Endodermal cell (in vitro differentiated cells): ENCODE measurements around the gene SCPEP1. TPM values are rescaled to one million over a fixed set of nuclear protein-coding genes. Genes with fewer than 3 reads are reported as not detected.
A peak's percentile ranks its signal among the peaks of the same experiment; 100 is the strongest.

Experiments
- DNase-seq: peaks from one replicate; pipeline ENCODE4 v3.0.0-alpha.2; 2017
- H3K27ac ChIP-seq: 2 replicates; pipeline ENCODE4 v1.5.1; 2013; ENCODE audit warnings: mild to moderate bottlenecking, low read depth, low read length, moderate library complexity
- H3K27me3 ChIP-seq: 2 replicates; pipeline ENCODE4 v1.6.1; 2013; ENCODE audit warnings: mild to moderate bottlenecking, low read length, moderate library complexity; ENCODE audit not compliant: insufficient read depth, control insufficient read depth, poor library complexity, severe bottlenecking
- H3K36me3 ChIP-seq: 2 replicates; pipeline ENCODE4 v1.7.0; 2013; ENCODE audit warnings: mild to moderate bottlenecking, low read length, moderate library complexity; ENCODE audit not compliant: control insufficient read depth, insufficient read depth
- H3K4me1 ChIP-seq: one replicate; pipeline ENCODE4 v1.7.0; 2013; ENCODE audit warnings: low read length; ENCODE audit not compliant: control insufficient read depth, insufficient read depth
- H3K4me3 ChIP-seq: 2 replicates; pipeline ENCODE4 v1.5.1; 2013; ENCODE audit warnings: mild to moderate bottlenecking, low read length, moderate library complexity
- H3K9ac ChIP-seq: 2 replicates; pipeline ENCODE4 v1.6.1; 2013; ENCODE audit warnings: mild to moderate bottlenecking, low read length, moderate library complexity; ENCODE audit not compliant: poor library complexity, severe bottlenecking; ENCODE audit errors: extremely low read depth
- H3K9me3 ChIP-seq: 2 replicates; pipeline ENCODE4 v1.6.1; 2013; ENCODE audit warnings: mild to moderate bottlenecking, low read length, moderate library complexity; ENCODE audit not compliant: control insufficient read depth
- H3K27ac Mint-ChIP-seq: 2 replicates; pipeline ENCODE4 v1.8.0; 2020; ENCODE audit warnings: mixed read lengths
- H3K27me3 Mint-ChIP-seq: 2 replicates; pipeline ENCODE4 v1.8.0; 2021; ENCODE audit warnings: mild to moderate bottlenecking, mixed read lengths; ENCODE audit not compliant: insufficient read depth
- H3K36me3 Mint-ChIP-seq: 2 replicates; pipeline ENCODE4 v1.8.0; 2020; ENCODE audit warnings: low read depth, mixed read lengths
- H3K4me1 Mint-ChIP-seq: 2 replicates; pipeline ENCODE4 v1.8.0; 2020; ENCODE audit warnings: mixed read lengths
- H3K4me3 Mint-ChIP-seq: 2 replicates; pipeline ENCODE4 v1.8.0; 2020; ENCODE audit warnings: mild to moderate bottlenecking, moderate library complexity, mixed read lengths
- H3K9me3 Mint-ChIP-seq: 2 replicates; pipeline ENCODE4 v1.8.0; 2020; ENCODE audit warnings: mild to moderate bottlenecking, mixed read lengths
- CTCF ChIP-seq: fragments of 200-600 bp; sonication (generic); conservative IDR thresholded peaks from 2 replicates; pipeline ENCODE4 v1.5.0; 2021; ENCODE audit warnings: antibody characterized with exemption, mild to moderate bottlenecking
- WGBS, 2 experiments: methylation state at CpG; one replicate each; pipeline versions ENCODE4 v1.1.5 to v1.1.7; 2013; ENCODE audit warnings: missing lambda C conversion rate in 2 of 2, mixed read lengths in 1 of 2; ENCODE audit not compliant: insufficient coverage in 1 of 2, insufficient read length in 1 of 2; 5-methylcytosine and 5-hydroxymethylcytosine counted together
- total RNA-seq, 2 donors: library from RNA; stranded (reverse); fragmentation: NEBNext Ultra II Directional in 1 of 2; extraction: Animal tissue kit (Norgen Biotek cat#: 25700) in 1 of 2; gene quantifications; 2 replicates in 1 of 2; 3 replicates in 1 of 2; pipeline ENCODE4 v1.2.1, GENCODE V29; 2021

Gene SCPEP1
- total RNA-seq, 2 donors from 2014 or later, result 28.5 to 30.8 TPM

DNA sequence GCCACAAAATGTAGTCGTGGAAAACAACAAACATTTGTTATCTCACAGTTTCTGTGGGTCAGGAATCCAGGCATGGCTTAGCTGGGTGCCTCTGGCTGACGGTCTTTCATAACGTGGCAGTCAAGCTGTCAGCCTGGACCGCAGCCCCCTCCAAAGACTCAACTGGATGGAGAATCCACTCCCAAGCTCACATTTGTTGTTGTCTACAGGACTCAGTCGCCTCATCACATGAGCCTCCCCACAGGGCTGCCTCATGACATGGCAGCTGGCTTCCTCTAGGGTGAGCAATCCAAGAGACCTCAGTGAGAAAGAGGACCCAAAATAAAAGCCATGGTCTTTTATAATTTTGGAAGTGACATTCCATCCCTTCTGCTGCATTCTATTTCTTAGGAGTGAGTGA is 72.4 kb downstream of the SCPEP1 start:
- H3K9me3 Mint-ChIP-seq, result no peaks in the 10 kb centered on the region
- H3K36me3 ChIP-seq, result no peaks in the 10 kb centered on the region
- H3K27ac ChIP-seq, result no peak overlapping the region
- H3K27me3 Mint-ChIP-seq, result peaks cover 1% of the 10 kb centered on the region
- H3K4me3 ChIP-seq, result no peak overlapping the region
- DNase-seq, result peak; percentile 66
- H3K27me3 ChIP-seq, result no peaks in the 10 kb centered on the region
- no peak overlapping the region for H3K27ac Mint-ChIP-seq
- peak; percentile 44 for TF ChIP-seq CTCF
- no peaks in the 10 kb centered on the region for H3K4me1 ChIP-seq
- H3K9me3 ChIP-seq, result no peaks in the 10 kb centered on the region
- 93% methylated on average over 3 to 5 of the region's 5 CpGs for WGBS, 2 experiments
- H3K36me3 Mint-ChIP-seq, result no peaks in the 10 kb centered on the region
- peaks cover 4% of the 10 kb centered on the region for H3K4me1 Mint-ChIP-seq
- no peak overlapping the region for H3K9ac ChIP-seq
- no peak overlapping the region for H3K4me3 Mint-ChIP-seq

DNA sequence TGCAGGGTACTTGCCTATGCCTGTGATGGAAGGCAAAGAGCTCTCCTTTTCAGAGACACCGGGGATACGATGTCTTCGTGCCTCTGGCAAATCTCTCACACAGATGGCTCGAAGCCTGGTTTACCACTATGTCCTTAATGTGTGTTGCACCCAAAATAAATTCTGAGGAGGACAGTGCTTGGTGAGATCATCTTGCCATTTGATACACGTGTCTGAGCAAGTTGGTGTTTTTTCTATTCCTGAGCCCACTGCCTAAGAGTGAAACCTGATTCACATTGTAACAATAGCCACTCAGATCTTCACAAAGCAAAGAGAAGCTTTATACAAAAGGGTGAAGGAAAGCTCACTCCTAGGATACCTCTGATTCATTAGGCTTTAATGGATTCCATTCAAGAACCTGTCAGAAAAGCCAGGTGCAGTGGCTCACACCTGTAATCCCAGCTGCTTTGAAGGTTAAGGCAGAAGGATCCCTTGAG is 74.0 kb downstream of the SCPEP1 start:
- no peaks in the 10 kb centered on the region for H3K9me3 ChIP-seq
- H3K4me3 Mint-ChIP-seq, result no peak overlapping the region
- no peaks in the 10 kb centered on the region for H3K9me3 Mint-ChIP-seq
- H3K4me3 ChIP-seq, result no peak overlapping the region
- 83 to 85% methylated on average over 5 of the region's 5 CpGs for WGBS, 2 experiments
- no peak overlapping the region for H3K27ac ChIP-seq
- no peaks in the 10 kb centered on the region for H3K36me3 ChIP-seq
- H3K27me3 ChIP-seq, result no peaks in the 10 kb centered on the region
- no peak overlapping the region for H3K27ac Mint-ChIP-seq
- H3K9ac ChIP-seq, result no peak overlapping the region
- H3K4me1 ChIP-seq, result no peaks in the 10 kb centered on the region
- DNase-seq, result no peak
- TF ChIP-seq CTCF, result no peak
- H3K36me3 Mint-ChIP-seq, result no peaks in the 10 kb centered on the region
- no peaks in the 10 kb centered on the region for H3K27me3 Mint-ChIP-seq
- H3K4me1 Mint-ChIP-seq, result peaks cover 4% of the 10 kb centered on the region

Other genes starting within 250 kb of the SCPEP1 start
- 1 to 10 TPM; 1.2 to 1.5 TPM for gene C17orf67, start 144.2 kb upstream of the SCPEP1 start, total RNA-seq
- gene DGKE, start 144.0 kb upstream of the SCPEP1 start, total RNA-seq, result 1 to 10 TPM; 3.5 to 7.1 TPM
- 10 to 100 TPM; 18.8 to 21.3 TPM for gene TRIM25, start 64.1 kb upstream of the SCPEP1 start, total RNA-seq
- gene COIL, start 17.1 kb upstream of the SCPEP1 start, total RNA-seq, result 10 to 100 TPM; 18.2 to 19.2 TPM
- 10 to 100 TPM; 11.6 to 18.5 TPM for gene AKAP1, start 107.1 kb downstream of the SCPEP1 start, total RNA-seq